Testis (tissue), 2 donors: ENCODE data around the gene REV3L.

Experiments used
- POLR2A ChIP-seq: fragments of 450-650 bp; IDR thresholded peaks from one replicate; pipeline ENCODE4 v1.6.1; 2017; ENCODE audit warnings: antibody characterized with exemption, mild to moderate bottlenecking, moderate library complexity
- TF ChIP-seq, protein P1 (sequence below), 3 experiments: fragments of 450-650 bp in 2 of 3; fragments of 200-600 bp in 1 of 3; sonication (generic) in 1 of 3; IDR thresholded peaks; one replicate each; pipeline ENCODE4 v1.5.1; 2016 to 2019; ENCODE audit warnings: antibody characterized with exemption in 3 of 3, mild to moderate bottlenecking in 2 of 3, moderate library complexity in 1 of 3

DNA sequence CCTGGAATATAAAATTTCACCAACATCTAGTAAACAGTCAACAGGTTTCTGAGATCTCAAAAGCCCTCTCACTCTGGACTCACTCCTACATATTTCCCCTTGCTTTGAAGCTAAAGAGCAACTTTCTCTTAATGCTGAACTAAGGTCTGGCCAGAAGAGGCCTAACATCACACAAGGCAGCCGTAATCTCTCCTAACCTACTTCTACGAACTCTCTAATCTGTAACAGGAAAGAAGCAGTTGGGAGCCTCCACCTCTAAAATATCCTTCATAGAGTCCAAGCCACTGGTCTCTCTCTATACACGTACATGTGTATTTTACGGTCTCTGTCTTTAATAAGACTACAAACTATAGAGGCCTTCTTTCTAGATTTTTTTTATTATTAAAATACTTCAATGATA is 72.0 kb downstream of the REV3L start:
- TF ChIP-seq, protein P1, sequence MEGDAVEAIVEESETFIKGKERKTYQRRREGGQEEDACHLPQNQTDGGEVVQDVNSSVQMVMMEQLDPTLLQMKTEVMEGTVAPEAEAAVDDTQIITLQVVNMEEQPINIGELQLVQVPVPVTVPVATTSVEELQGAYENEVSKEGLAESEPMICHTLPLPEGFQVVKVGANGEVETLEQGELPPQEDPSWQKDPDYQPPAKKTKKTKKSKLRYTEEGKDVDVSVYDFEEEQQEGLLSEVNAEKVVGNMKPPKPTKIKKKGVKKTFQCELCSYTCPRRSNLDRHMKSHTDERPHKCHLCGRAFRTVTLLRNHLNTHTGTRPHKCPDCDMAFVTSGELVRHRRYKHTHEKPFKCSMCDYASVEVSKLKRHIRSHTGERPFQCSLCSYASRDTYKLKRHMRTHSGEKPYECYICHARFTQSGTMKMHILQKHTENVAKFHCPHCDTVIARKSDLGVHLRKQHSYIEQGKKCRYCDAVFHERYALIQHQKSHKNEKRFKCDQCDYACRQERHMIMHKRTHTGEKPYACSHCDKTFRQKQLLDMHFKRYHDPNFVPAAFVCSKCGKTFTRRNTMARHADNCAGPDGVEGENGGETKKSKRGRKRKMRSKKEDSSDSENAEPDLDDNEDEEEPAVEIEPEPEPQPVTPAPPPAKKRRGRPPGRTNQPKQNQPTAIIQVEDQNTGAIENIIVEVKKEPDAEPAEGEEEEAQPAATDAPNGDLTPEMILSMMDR (IDR thresholded peaks at IDR 0.05) = no peak
- TF ChIP-seq POLR2A = no peak
